ENCODE measurements around the gene ERP27. TPM values are rescaled to one million over a fixed set of nuclear protein-coding genes. Genes with fewer than 3 reads are reported as not detected.

ERP27 gene
- polyA plus RNA-seq, 1 donor (not counting 4 experiments of a cell fraction or from before 2014, with no cell fraction given): 0.18 TPM

GRCh38 chr12:14885718-14886221 lies 52.6 kb downstream of the ERP27 start, which contains the start of gene MGP:
Gene MGP, minus strand, starts transcription at chr12:14885854. Its CDS starts 63 bp downstream, at chr12:14885791.
- Histone ChIP-seq H3K4me2 (ENCODE audit: control insufficient read depth, extremely low read depth, insufficient read depth, low read depth, low read length) (peak within 1 kb of the TSS; percentile 69), H3K4me1 (ENCODE audit: control insufficient read depth, extremely low read depth, insufficient read depth, low read length) (peaks cover 14% of the 10 kb centered on the region), H3K79me2 (ENCODE audit: control insufficient read depth, insufficient read depth, low read length) (no peaks in the 10 kb centered on the region), H3K4me3 (ENCODE audit: control insufficient read depth in 2 of 3, extremely low read depth in 1 of 3, insufficient read depth in 2 of 3, low read depth in 1 of 3, low read length in 3 of 3) (no peak within 1 kb of the TSS), H2AFZ (ENCODE audit: control insufficient read depth, low read length) (no peak within 1 kb of the TSS), H3K36me3 (ENCODE audit: control insufficient read depth in 2 of 2, extremely low read depth in 1 of 2, insufficient read depth in 2 of 2, low read length in 2 of 2) (no peaks in the 10 kb centered on the region), H3K9me3 (ENCODE audit: control insufficient read depth, low read depth, low read length) (no peaks in the 10 kb centered on the region), H3K9ac (ENCODE audit: control insufficient read depth, extremely low read depth, insufficient read depth, low read length) (no peak within 1 kb of the TSS), H4K20me1 (ENCODE audit: control insufficient read depth, extremely low read depth, insufficient read depth, low read length) (no peaks in the 10 kb centered on the region), H3K27ac (ENCODE audit: control insufficient read depth, insufficient read depth, low read length) (no peak within 1 kb of the TSS), H3K9me1 (ENCODE audit: control insufficient read depth, extremely low read depth, insufficient read depth, low read length) (no peaks in the 10 kb centered on the region), H3K27me3 (ENCODE audit: control insufficient read depth, extremely low read depth, insufficient read depth, low read length) (no peaks in the 10 kb centered on the region)
- no peak for TF ChIP-seq CTCF (optimal IDR thresholded peaks at IDR 0.05 in 1 of 3, IDR thresholded peaks at IDR 0.05 in 1 of 3, conservative IDR thresholded peaks at IDR 0.05 in 1 of 3; ENCODE audit: extremely low read depth in 1 of 3, insufficient read depth in 2 of 3, low read length in 3 of 3)
- TF ChIP-seq EZH2 (IDR thresholded peaks at IDR 0.05; ENCODE audit: low read length): no peak
- DNase-seq (ENCODE audit: low read depth, low spot score) (no peak), FAIRE-seq (no peak)
- dilution Hi-C loops (cut with MboI; ENCODE audit: extremely low pct_ligation_motif_present, low sequenced_read_pairs): no loop called here

- H3K79me2 ChIP-seq (ENCODE audit: control insufficient read depth, insufficient read depth, low read length): no peaks in the 10 kb centered on the region
- H3K36me3 ChIP-seq (ENCODE audit: control insufficient read depth in 2 of 2, extremely low read depth in 1 of 2, insufficient read depth in 2 of 2, low read length in 2 of 2): no peaks in the 10 kb centered on the region
- no peaks in the 10 kb centered on the region for H3K27me3 ChIP-seq (ENCODE audit: control insufficient read depth, extremely low read depth, insufficient read depth, low read length)
- peak overlapping the region in 1 of 3 experiments; percentile 18 for H3K4me3 ChIP-seq (ENCODE audit: control insufficient read depth in 2 of 3, extremely low read depth in 1 of 3, insufficient read depth in 2 of 3, low read depth in 1 of 3, low read length in 3 of 3)
- no peaks in the 10 kb centered on the region for H4K20me1 ChIP-seq (ENCODE audit: control insufficient read depth, extremely low read depth, insufficient read depth, low read length)
- dilution Hi-C loops (cut with MboI; ENCODE audit: extremely low pct_ligation_motif_present, low sequenced_read_pairs): no loop called here
- no peak for TF ChIP-seq CTCF (optimal IDR thresholded peaks at IDR 0.05 in 1 of 3, IDR thresholded peaks at IDR 0.05 in 1 of 3, conservative IDR thresholded peaks at IDR 0.05 in 1 of 3; ENCODE audit: extremely low read depth in 1 of 3, insufficient read depth in 2 of 3, low read length in 3 of 3)
- no peak for TF ChIP-seq EZH2 (IDR thresholded peaks at IDR 0.05; ENCODE audit: low read length)
- H3K9ac ChIP-seq (ENCODE audit: control insufficient read depth, extremely low read depth, insufficient read depth, low read length): no peak overlapping the region
- DNase-seq (ENCODE audit: low read depth, low spot score) (no peak), FAIRE-seq (peak; percentile 97)
- H3K9me3 ChIP-seq (ENCODE audit: control insufficient read depth, low read depth, low read length): no peaks in the 10 kb centered on the region
- no peak overlapping the region for H3K27ac ChIP-seq (ENCODE audit: control insufficient read depth, insufficient read depth, low read length)
- H3K4me1 ChIP-seq (ENCODE audit: control insufficient read depth, extremely low read depth, insufficient read depth, low read length): peaks cover 14% of the 10 kb centered on the region
- peak overlapping the region; percentile 69 for H3K4me2 ChIP-seq (ENCODE audit: control insufficient read depth, extremely low read depth, insufficient read depth, low read depth, low read length)
- no peaks in the 10 kb centered on the region for H3K9me1 ChIP-seq (ENCODE audit: control insufficient read depth, extremely low read depth, insufficient read depth, low read length)
- H2AFZ ChIP-seq (ENCODE audit: control insufficient read depth, low read length): no peak overlapping the region
These were observed 53.9 kb downstream of the ERP27 start for GRCh38 chr12:14884458-14884878.

Data from keratinocyte (primary cell).